ENCODE data around the gene LRRIQ4. TPM values are rescaled to one million over a fixed set of nuclear protein-coding genes. Genes with fewer than 3 reads are reported as not detected.

The LRRIQ4 gene
- total RNA-seq, 1 donor from 2014 or later: 0.31 TPM

DNA sequence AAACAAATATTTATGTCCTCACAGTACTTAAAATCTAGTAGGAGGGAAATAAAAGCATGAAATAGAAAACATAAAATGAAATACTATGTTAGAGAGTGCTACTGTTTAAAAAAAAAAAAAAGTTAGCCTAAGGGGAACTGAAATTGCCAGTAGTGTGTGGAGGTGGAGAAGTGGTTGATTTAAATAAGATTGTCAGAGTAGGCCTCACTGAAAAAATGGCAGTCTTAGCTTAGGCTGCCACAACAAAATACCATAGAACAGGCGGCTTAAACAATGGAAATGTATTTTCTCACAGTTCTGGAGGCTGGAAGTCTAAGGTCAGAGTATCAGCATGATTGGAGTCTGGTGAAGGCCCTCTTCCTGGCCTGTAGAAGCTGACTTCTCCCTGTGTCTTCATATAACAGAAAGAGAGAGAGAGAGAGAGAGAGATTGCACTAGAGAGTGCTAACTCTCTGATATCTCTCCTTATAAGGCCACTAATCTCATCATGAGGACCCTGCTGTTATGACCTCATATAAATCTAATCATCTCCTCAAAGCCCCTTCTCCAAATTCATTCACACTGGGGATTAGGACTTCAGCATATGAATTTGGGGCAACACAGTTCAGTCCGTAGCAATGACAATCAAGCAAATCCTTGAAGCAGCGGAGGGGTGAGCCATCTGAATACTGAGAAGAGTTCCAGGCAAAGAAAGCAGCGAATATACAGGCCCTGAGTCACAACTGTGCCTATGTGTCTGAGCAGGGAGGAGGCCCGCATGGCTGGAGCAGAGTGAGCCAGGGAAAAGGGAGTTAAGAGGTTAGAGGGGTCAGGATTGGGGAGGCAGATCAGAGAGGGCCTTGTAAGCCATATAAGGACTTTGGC is 23.6 kb downstream of the LRRIQ4 start:
- Mint-ChIP-seq H3K4me3 (ENCODE audit: low read depth) (no peak overlapping the region), H3K4me1 (ENCODE audit: low read depth) (no peaks in the 10 kb centered on the region), H3K27me3 (peaks cover 2% of the 10 kb centered on the region), H3K9me3 (ENCODE audit: low read depth) (no peaks in the 10 kb centered on the region), H3K27ac (no peak overlapping the region), H3K36me3 (ENCODE audit: insufficient read depth) (no peaks in the 10 kb centered on the region)
- DNase-seq (ENCODE audit: low spot score, unreplicated experiment): no peak
- TF ChIP-seq, protein P1, sequence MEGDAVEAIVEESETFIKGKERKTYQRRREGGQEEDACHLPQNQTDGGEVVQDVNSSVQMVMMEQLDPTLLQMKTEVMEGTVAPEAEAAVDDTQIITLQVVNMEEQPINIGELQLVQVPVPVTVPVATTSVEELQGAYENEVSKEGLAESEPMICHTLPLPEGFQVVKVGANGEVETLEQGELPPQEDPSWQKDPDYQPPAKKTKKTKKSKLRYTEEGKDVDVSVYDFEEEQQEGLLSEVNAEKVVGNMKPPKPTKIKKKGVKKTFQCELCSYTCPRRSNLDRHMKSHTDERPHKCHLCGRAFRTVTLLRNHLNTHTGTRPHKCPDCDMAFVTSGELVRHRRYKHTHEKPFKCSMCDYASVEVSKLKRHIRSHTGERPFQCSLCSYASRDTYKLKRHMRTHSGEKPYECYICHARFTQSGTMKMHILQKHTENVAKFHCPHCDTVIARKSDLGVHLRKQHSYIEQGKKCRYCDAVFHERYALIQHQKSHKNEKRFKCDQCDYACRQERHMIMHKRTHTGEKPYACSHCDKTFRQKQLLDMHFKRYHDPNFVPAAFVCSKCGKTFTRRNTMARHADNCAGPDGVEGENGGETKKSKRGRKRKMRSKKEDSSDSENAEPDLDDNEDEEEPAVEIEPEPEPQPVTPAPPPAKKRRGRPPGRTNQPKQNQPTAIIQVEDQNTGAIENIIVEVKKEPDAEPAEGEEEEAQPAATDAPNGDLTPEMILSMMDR (IDR thresholded peaks at IDR 0.05; ENCODE audit: unreplicated experiment): no peak

DNA sequence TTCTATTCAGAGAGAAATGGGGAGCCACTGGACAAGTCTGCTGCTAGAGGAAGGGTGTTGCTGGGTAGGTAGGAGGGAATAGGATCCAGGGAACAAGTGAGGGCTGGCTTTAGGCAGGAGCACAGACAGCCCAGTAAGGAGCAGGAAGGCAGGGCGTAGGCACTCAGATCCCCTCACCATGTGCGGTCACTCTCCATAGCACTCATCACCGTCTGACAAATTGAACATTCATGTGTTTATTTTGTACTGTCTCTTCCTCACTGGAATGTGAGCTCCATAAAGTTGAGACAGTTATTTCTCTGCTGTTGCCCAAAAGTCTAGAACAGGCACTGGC is 24.2 kb downstream of the LRRIQ4 start:
- Mint-ChIP-seq H3K4me3 (ENCODE audit: low read depth) (no peak overlapping the region), H3K27me3 (peaks cover 3% of the 10 kb centered on the region), H3K4me1 (ENCODE audit: low read depth) (no peaks in the 10 kb centered on the region), H3K27ac (no peak overlapping the region), H3K9me3 (ENCODE audit: low read depth) (no peaks in the 10 kb centered on the region), H3K36me3 (ENCODE audit: insufficient read depth) (no peaks in the 10 kb centered on the region)
- TF ChIP-seq, protein P1 (IDR thresholded peaks at IDR 0.05; ENCODE audit: unreplicated experiment): no peak
- no peak for DNase-seq (ENCODE audit: low spot score, unreplicated experiment)

DNA sequence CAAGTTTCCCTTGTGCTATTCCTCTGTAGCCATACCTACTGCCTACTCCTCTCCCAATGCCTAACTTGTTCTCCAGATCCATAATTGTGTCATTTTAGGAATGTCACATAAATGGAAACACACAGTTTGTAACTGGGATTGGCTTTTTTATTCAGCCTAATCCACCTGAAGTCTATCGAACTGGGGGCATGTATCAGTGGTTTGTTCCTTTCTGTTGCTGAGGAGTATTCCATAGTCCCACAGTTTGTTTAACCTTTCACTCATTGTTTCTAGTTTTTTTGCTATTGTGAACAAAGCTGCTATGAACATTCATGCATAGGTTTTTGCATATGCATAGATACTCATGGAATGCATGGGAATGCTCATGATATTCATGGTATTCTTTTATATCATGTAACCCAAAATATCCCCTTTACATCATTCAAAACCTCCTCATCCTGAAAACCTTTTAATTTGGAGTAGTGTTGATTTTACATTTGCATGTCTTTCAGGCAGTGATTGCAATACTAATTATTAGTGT is 25.9 kb downstream of the LRRIQ4 start:
- DNase-seq (ENCODE audit: low spot score, unreplicated experiment): no peak
- H3K27me3 Mint-ChIP-seq: peaks cover 3% of the 10 kb centered on the region
- no peaks in the 10 kb centered on the region for H3K36me3 Mint-ChIP-seq (ENCODE audit: insufficient read depth)
- no peaks in the 10 kb centered on the region for H3K4me1 Mint-ChIP-seq (ENCODE audit: low read depth)
- TF ChIP-seq, protein P1 (IDR thresholded peaks at IDR 0.05; ENCODE audit: unreplicated experiment): no peak
- H3K27ac Mint-ChIP-seq: no peak overlapping the region
- H3K9me3 Mint-ChIP-seq (ENCODE audit: low read depth): no peaks in the 10 kb centered on the region
- no peak overlapping the region for H3K4me3 Mint-ChIP-seq (ENCODE audit: low read depth)

DNA sequence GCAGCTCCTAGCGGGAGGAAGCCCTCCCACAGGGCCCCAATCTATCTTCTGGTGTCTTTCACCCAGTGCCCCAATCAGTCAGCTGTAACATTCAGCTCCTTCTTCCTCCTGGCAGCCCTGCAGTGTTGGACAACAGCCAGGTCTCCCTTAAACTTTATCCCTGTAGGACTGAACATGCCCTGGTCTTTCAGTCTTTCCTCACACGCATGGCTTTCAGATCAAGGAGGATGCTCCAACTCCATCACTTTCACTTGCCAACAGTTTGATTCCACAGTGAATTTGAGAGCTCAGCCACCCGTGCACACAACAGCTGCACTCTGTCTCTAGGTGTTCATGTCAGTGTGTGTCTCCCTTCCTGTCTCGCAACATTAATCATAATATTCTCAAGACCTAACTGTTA is 28.5 kb downstream of the LRRIQ4 start:
- DNase-seq (ENCODE audit: low spot score, unreplicated experiment): no peak
- Mint-ChIP-seq H3K4me1 (ENCODE audit: low read depth) (no peaks in the 10 kb centered on the region), H3K27ac (no peak overlapping the region)

DNA sequence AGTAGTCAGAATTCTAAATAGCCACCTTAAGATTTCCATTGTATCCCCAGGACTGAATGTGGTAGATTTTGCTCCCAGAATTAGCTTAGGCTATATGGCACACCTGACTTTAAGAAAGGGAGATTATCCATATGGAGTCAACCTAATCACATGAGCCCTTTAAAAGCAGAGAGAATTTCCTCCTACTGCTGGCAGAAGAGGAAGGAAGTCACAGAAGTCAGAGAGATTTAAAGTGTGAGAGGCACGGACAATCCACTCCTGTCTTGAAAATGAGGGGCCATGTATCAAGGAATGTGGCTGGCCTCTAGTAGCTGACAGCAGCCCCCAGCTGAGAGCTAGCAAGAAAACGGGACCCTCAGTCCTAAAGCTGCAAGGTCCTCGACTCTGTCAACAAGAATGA is 30.3 kb downstream of the LRRIQ4 start:
- H3K36me3 Mint-ChIP-seq (ENCODE audit: insufficient read depth): no peaks in the 10 kb centered on the region
- H3K9me3 Mint-ChIP-seq (ENCODE audit: low read depth): no peaks in the 10 kb centered on the region
- peaks cover 7% of the 10 kb centered on the region for H3K27me3 Mint-ChIP-seq
- no peak for DNase-seq (ENCODE audit: low spot score, unreplicated experiment)
- no peaks in the 10 kb centered on the region for H3K4me1 Mint-ChIP-seq (ENCODE audit: low read depth)
- TF ChIP-seq, protein P1 (IDR thresholded peaks at IDR 0.05; ENCODE audit: unreplicated experiment): no peak
- no peak overlapping the region for H3K27ac Mint-ChIP-seq
- H3K4me3 Mint-ChIP-seq (ENCODE audit: low read depth): no peak overlapping the region

More for the DNA sequence above, 28.5 kb downstream of the LRRIQ4 start:
- H3K36me3 Mint-ChIP-seq (ENCODE audit: insufficient read depth): no peaks in the 10 kb centered on the region
- no peaks in the 10 kb centered on the region for H3K9me3 Mint-ChIP-seq (ENCODE audit: low read depth)
- H3K27me3 Mint-ChIP-seq: peaks cover 3% of the 10 kb centered on the region
- TF ChIP-seq, protein P1 (IDR thresholded peaks at IDR 0.05; ENCODE audit: unreplicated experiment): no peak
- no peak overlapping the region for H3K4me3 Mint-ChIP-seq (ENCODE audit: low read depth)

All from progenitor cell of endocrine pancreas (in vitro differentiated cells).